Bronchial epithelial cell (primary cell): Measurements from ENCODE around the gene MEIKIN. TPM values are rescaled to one million over a fixed set of nuclear protein-coding genes. Genes with fewer than 3 reads are reported as not detected.

ENCODE experiments used
- DNase-seq: peaks from one replicate; pipeline ENCODE4 v3.0.0-alpha.2; 2010; ENCODE audit warnings: low read depth
- FAIRE-seq: peaks from 2 replicates; lab custom pipeline; 2011; peaks lifted over from hg19 to GRCh38; lab: Jason Lieb, UNC
- H3K27me3 ChIP-seq: 2 replicates; pipeline ENCODE4 v1.5.1; 2011; ENCODE audit warnings: low read length; ENCODE audit not compliant: control insufficient read depth, insufficient read depth
- H3K36me3 ChIP-seq: 2 replicates; pipeline ENCODE4 v1.5.1; 2011; ENCODE audit warnings: low read length; ENCODE audit not compliant: control insufficient read depth, insufficient read depth
- H3K4me3 ChIP-seq: 2 replicates; pipeline ENCODE4 v1.5.1; 2011; ENCODE audit warnings: mild to moderate bottlenecking, low read depth, low read length, control low read depth
- CTCF ChIP-seq: IDR thresholded peaks from 2 replicates; pipeline ENCODE4 v1.5.1; 2011; ENCODE audit warnings: mild to moderate bottlenecking, moderate library complexity, low read length, control low read depth, inconsistent platforms; ENCODE audit not compliant: insufficient read depth, severe bottlenecking
- total RNA-seq: library from RNA; depleted of rRNA; stranded (reverse); fragments of >200 nt; gene quantifications from 2 replicates; pipeline ENCODE4 v1.2.1, GENCODE V29; 2014

MEIKIN gene
- total RNA-seq, 1 donor from 2014 or later: not detected

GRCh38 chr5:131763968-131764367 is 181.5 kb downstream of the MEIKIN start:
- Histone ChIP-seq H3K36me3 (peaks cover 2% of the 10 kb centered on the region), H3K27me3 (no peaks in the 10 kb centered on the region), H3K4me3 (no peak overlapping the region)
- no peak for TF ChIP-seq CTCF
- no peak for FAIRE-seq
- no peak for DNase-seq

GRCh38 chr5:131760793-131761192 is 184.7 kb downstream of the MEIKIN start:
- H3K36me3 ChIP-seq: peaks cover 2% of the 10 kb centered on the region
- no peak overlapping the region for H3K4me3 ChIP-seq
- H3K27me3 ChIP-seq: no peaks in the 10 kb centered on the region
- no peak for TF ChIP-seq CTCF
- DNase-seq: no peak
- FAIRE-seq: no peak

- no peak for TF ChIP-seq CTCF
- Histone ChIP-seq H3K36me3 (no peaks in the 10 kb centered on the region), H3K4me3 (no peak overlapping the region), H3K27me3 (no peaks in the 10 kb centered on the region)
- no peak for FAIRE-seq
- DNase-seq: no peak
These were observed 185.8 kb downstream of the MEIKIN start for GRCh38 chr5:131759704-131760103.

- no peak for TF ChIP-seq CTCF
- H3K27me3 ChIP-seq: no peaks in the 10 kb centered on the region
- no peak for DNase-seq
- no peak for FAIRE-seq
- H3K36me3 ChIP-seq: no peaks in the 10 kb centered on the region
- H3K4me3 ChIP-seq: no peak overlapping the region
These were observed 187.0 kb downstream of the MEIKIN start for GRCh38 chr5:131758520-131758900.

GRCh38 chr5:131757830-131758519 is 187.5 kb downstream of the MEIKIN start:
- DNase-seq: no peak
- TF ChIP-seq CTCF: no peak
- no peak overlapping the region for H3K4me3 ChIP-seq
- H3K27me3 ChIP-seq: no peaks in the 10 kb centered on the region
- H3K36me3 ChIP-seq: no peaks in the 10 kb centered on the region
- FAIRE-seq: no peak

Other genes starting within 250 kb of the MEIKIN start
- 36.7 and 45.0 TPM in 2 replicates for gene FNIP1, start 148.6 kb downstream of the MEIKIN start, total RNA-seq
- gene ACSL6, start 66.0 kb upstream of the MEIKIN start, total RNA-seq: 0.13 and 0.26 TPM in 2 replicates
- gene IL3, start 115.0 kb upstream of the MEIKIN start, total RNA-seq: not detected in 2 replicates
- not detected in 2 replicates for gene CSF2, start 128.1 kb upstream of the MEIKIN start, total RNA-seq